Measurements from ENCODE around the gene ZPLD1.

- TF ChIP-seq GATA2 (IDR thresholded peaks at IDR 0.05; ENCODE audit: low read depth, low read length) (no peak), GATA3 (IDR thresholded peaks at IDR 0.05; ENCODE audit: low read depth, low read length) (no peak)
Observed at GRCh38 chr3:102466001-102466400, 31.2 kb downstream of the ZPLD1 start.
